Right atrium auricular region (tissue), 2 donors: Measurements from ENCODE around the gene DNAH9. TPM values are rescaled to one million over a fixed set of nuclear protein-coding genes. Genes with fewer than 3 reads are reported as not detected.

ENCODE experiments used
- DNase-seq: peaks from one replicate; pipeline ENCODE4 v3.0.0-alpha.2; 2019; ENCODE audit warnings: low spot score
- H3K27ac ChIP-seq, 2 donors: fragments of 200-600 bp; sonication (generic); 1 replicate in 1 of 2; 2 replicates in 1 of 2; pipeline ENCODE4 v1.5.1; 2016 to 2019
- H3K27me3 ChIP-seq, 2 donors: fragments of 200-600 bp; sonication (generic); one replicate each; pipeline versions ENCODE4 v1.5.1 to v1.6.0; 2017 to 2019
- H3K36me3 ChIP-seq: fragments of 200-600 bp; sonication (generic); one replicate; pipeline ENCODE4 v1.5.1; 2016
- H3K4me1 ChIP-seq, 2 donors: fragments of 200-600 bp; sonication (generic); one replicate each; pipeline versions ENCODE4 v1.5.1 to v1.6.0; 2017 to 2019
- H3K4me3 ChIP-seq, 2 donors: fragments of 200-600 bp; sonication (generic); 1 replicate in 1 of 2; 2 replicates in 1 of 2; pipeline ENCODE4 v1.5.1; 2017 to 2019; ENCODE audit warnings: mild to moderate bottlenecking in 1 of 2, moderate library complexity in 1 of 2
- H3K9me3 ChIP-seq, 2 donors: fragments of 200-600 bp; sonication (generic); one replicate each; pipeline ENCODE4 v1.5.1; 2019
- CTCF ChIP-seq, 2 donors: fragments of 200-600 bp; sonication (generic); IDR thresholded peaks; one replicate each; pipeline ENCODE4 v1.5.1; 2019; ENCODE audit warnings: antibody characterized with exemption in 2 of 2
- total RNA-seq, 2 donors: library from RNA; depleted of rRNA; stranded (reverse); fragments of >200 nt; gene quantifications; one replicate each; pipeline ENCODE4 v1.1.0, GENCODE V29; 2016

The DNAH9 gene
- total RNA-seq, 2 donors from 2014 or later = 0.63 TPM; not detected in 1

DNA sequence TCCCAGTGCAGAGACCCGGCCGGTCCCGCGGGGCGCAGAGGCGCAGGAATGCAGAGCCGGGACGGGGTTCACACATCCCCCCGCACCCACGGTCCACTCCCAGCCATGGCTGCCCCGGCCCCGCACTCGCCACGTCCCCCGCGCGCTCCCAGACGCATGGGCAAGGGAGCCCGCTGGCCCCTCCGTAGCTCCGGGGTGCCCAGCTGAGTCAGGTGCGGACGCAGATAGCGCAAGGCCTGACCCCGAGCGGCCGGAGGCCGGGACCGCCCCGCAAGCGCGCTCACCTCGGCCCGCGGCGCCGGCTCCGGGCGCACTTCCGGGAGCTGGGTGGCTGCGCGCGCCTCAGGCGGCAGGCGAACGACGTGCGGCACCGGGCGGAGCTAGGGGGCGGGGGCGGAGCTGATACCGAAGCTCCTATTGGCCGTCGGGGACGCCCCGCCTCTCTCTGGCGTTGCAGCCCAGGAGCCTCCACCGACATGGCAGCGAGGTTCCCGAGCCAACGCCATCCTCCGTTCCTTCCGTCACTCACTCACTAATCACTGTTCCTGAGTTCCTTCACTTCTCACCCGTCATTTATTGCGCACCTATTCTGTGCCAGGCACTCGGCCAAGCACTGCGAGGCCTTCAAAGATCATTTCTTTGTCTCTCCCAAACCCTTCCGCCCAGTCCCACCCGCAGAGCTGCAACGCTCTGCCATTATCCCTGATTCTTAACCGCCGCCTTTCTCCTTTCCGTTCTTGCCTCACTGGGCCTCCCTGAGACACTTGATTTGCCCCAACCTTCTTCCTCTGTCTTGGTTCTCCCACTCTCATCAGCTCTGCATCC, 399.1 kb downstream of the DNAH9 start, which contains the start of gene ZNF18:
TSS of gene ZNF18 (minus strand) at position 329 of the 825 bp plus-strand sequence. CDS start 4,646 bp downstream, outside the sequence.
- Histone ChIP-seq H3K27me3 (no peaks in the 10 kb centered on the region), H3K4me1 (peaks cover 0 to 12% of the 10 kb centered on the region in 2 donors), H3K9me3 (no peaks in the 10 kb centered on the region), H3K4me3 (peak within 1 kb of the TSS; percentile 93 to 95), H3K27ac (peak within 1 kb of the TSS; percentile 90 to 94), H3K36me3 (no peaks in the 10 kb centered on the region)
- no peak for TF ChIP-seq CTCF (IDR thresholded peaks at IDR 0.05)
- DNase-seq = peak; percentile 95

GRCh38 chr17:11997972-11998233, 399.6 kb downstream of the DNAH9 start:
- TF ChIP-seq CTCF (IDR thresholded peaks at IDR 0.05) = no peak
- no peaks in the 10 kb centered on the region for H3K36me3 ChIP-seq
- peak overlapping the region; percentile 90 to 94 for H3K27ac ChIP-seq
- H3K4me1 ChIP-seq = peaks cover 0 to 12% of the 10 kb centered on the region in 2 donors
- H3K27me3 ChIP-seq = no peaks in the 10 kb centered on the region
- peak overlapping the region; percentile 93 to 95 for H3K4me3 ChIP-seq
- H3K9me3 ChIP-seq = no peaks in the 10 kb centered on the region
- DNase-seq = no peak

DNA sequence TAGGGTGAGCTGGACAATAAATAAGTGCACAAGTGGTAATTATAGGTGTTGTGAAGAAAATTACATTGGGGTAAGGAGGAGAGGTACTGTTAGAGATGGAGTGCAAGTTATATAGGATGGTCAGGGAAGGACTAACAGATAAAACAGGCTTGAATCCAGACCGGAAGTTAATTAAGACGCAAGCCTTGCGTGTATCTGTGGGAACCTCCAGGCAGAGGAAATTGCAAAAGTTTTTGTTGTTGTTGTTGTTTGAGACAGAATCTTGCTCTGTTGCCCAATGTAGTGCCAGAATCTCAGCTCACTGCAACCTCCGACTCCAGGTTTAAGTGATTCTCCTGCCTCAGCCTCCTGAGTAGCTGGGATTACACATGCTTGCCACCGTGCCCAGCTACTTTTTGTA, 401.4 kb downstream of the DNAH9 start:
- DNase-seq = no peak
- H3K27me3 ChIP-seq = no peaks in the 10 kb centered on the region
- H3K27ac ChIP-seq = no peak overlapping the region
- H3K9me3 ChIP-seq = no peaks in the 10 kb centered on the region
- H3K4me1 ChIP-seq = peaks cover 0 to 12% of the 10 kb centered on the region in 2 donors
- no peak overlapping the region for H3K4me3 ChIP-seq
- TF ChIP-seq CTCF (IDR thresholded peaks at IDR 0.05) = no peak
- no peaks in the 10 kb centered on the region for H3K36me3 ChIP-seq

- no peak overlapping the region for H3K27ac ChIP-seq
- DNase-seq = no peak
- no peaks in the 10 kb centered on the region for H3K9me3 ChIP-seq
- H3K4me3 ChIP-seq = no peak overlapping the region
- no peak for TF ChIP-seq CTCF (IDR thresholded peaks at IDR 0.05)
- no peaks in the 10 kb centered on the region for H3K36me3 ChIP-seq
- no peaks in the 10 kb centered on the region for H3K4me1 ChIP-seq
- no peaks in the 10 kb centered on the region for H3K27me3 ChIP-seq
Measured at GRCh38 chr17:12007466-12007865, 409.2 kb downstream of the DNAH9 start.
